Progenitor cell of endocrine pancreas (in vitro differentiated cells): ENCODE measurements around the gene MYOD1. TPM values are rescaled to one million over a fixed set of nuclear protein-coding genes. Genes with fewer than 3 reads are reported as not detected.

ENCODE experiments used
- DNase-seq: peaks from one replicate; pipeline ENCODE4 v3.0.0; 2021; ENCODE audit warnings: low spot score; ENCODE audit not compliant: unreplicated experiment
- H3K27ac Mint-ChIP-seq: 2 replicates; pipeline ENCODE4 v1.8.0; 2021; ENCODE audit warnings: mild to moderate bottlenecking, moderate library complexity, mixed read lengths
- H3K27me3 Mint-ChIP-seq: 2 replicates; pipeline ENCODE4 v1.8.0; 2021; ENCODE audit warnings: mixed read lengths
- H3K36me3 Mint-ChIP-seq: 2 replicates; pipeline ENCODE4 v1.8.0; 2022; ENCODE audit warnings: mixed read lengths; ENCODE audit not compliant: insufficient read depth
- H3K4me1 Mint-ChIP-seq: 2 replicates; pipeline ENCODE4 v1.8.0; 2021; ENCODE audit warnings: low read depth, mixed read lengths
- H3K4me3 Mint-ChIP-seq: 2 replicates; pipeline ENCODE4 v1.8.0; 2021; ENCODE audit warnings: low read depth, mild to moderate bottlenecking, moderate library complexity, mixed read lengths
- H3K9me3 Mint-ChIP-seq: 2 replicates; pipeline ENCODE4 v1.8.0; 2021; ENCODE audit warnings: low read depth, mixed read lengths
- CTCF ChIP-seq: fragments of 200-600 bp; sonication (generic); IDR thresholded peaks from one replicate; pipeline ENCODE4 v1.5.0; 2021; ENCODE audit warnings: antibody characterized with exemption, mild to moderate bottlenecking; ENCODE audit not compliant: unreplicated experiment
- total RNA-seq: library from RNA; stranded (reverse); gene quantifications from 2 replicates; pipeline ENCODE4 v1.2.1, GENCODE V29; 2021

MYOD1 gene
- total RNA-seq, 1 donor from 2014 or later = not detected

- peaks cover 69% of the 10 kb centered on the region for H3K27me3 Mint-ChIP-seq
- H3K36me3 Mint-ChIP-seq = no peaks in the 10 kb centered on the region
- H3K27ac Mint-ChIP-seq = no peak overlapping the region
- no peak overlapping the region for H3K4me3 Mint-ChIP-seq
- H3K9me3 Mint-ChIP-seq = no peaks in the 10 kb centered on the region
- peaks cover 9% of the 10 kb centered on the region for H3K4me1 Mint-ChIP-seq
- no peak for DNase-seq
- no peak for TF ChIP-seq CTCF
Observed at GRCh38 chr11:17730137-17730536, 10.8 kb downstream of the MYOD1 start.

- peak; percentile 78 for DNase-seq
- H3K27me3 Mint-ChIP-seq = peaks cover 64% of the 10 kb centered on the region
- H3K9me3 Mint-ChIP-seq = no peaks in the 10 kb centered on the region
- TF ChIP-seq CTCF = peak; percentile 75
- peaks cover 9% of the 10 kb centered on the region for H3K4me1 Mint-ChIP-seq
- H3K4me3 Mint-ChIP-seq = no peak overlapping the region
- no peaks in the 10 kb centered on the region for H3K36me3 Mint-ChIP-seq
- no peak overlapping the region for H3K27ac Mint-ChIP-seq
Observed at GRCh38 chr11:17730608-17731462, 11.5 kb downstream of the MYOD1 start.

GRCh38 chr11:17733261-17733660, 13.9 kb downstream of the MYOD1 start:
- Mint-ChIP-seq H3K9me3 (no peaks in the 10 kb centered on the region), H3K27ac (no peak overlapping the region), H3K4me3 (no peak overlapping the region), H3K36me3 (peaks cover 1% of the 10 kb centered on the region), H3K4me1 (peaks cover 11% of the 10 kb centered on the region), H3K27me3 (peaks cover 59% of the 10 kb centered on the region)
- TF ChIP-seq CTCF = no peak
- DNase-seq = no peak

GRCh38 chr11:17734418-17734911, 15.1 kb downstream of the MYOD1 start, which contains the start of gene KCNC1:
Gene KCNC1 (plus strand): TSS chr11:17734781. CDS start chr11:17736003, 1,222 bp downstream.
- DNase-seq = peak; percentile 41
- no peaks in the 10 kb centered on the region for H3K9me3 Mint-ChIP-seq
- H3K4me3 Mint-ChIP-seq = peak within 1 kb of the TSS; percentile 75
- H3K27me3 Mint-ChIP-seq = peaks cover 51% of the 10 kb centered on the region
- TF ChIP-seq CTCF = no peak
- peaks cover 11% of the 10 kb centered on the region for H3K4me1 Mint-ChIP-seq
- H3K36me3 Mint-ChIP-seq = peaks cover 1% of the 10 kb centered on the region
- H3K27ac Mint-ChIP-seq = peak within 1 kb of the TSS; percentile 92

- no peak for TF ChIP-seq CTCF
- Mint-ChIP-seq H3K36me3 (peaks cover 1% of the 10 kb centered on the region), H3K27ac (no peak overlapping the region), H3K27me3 (peaks cover 46% of the 10 kb centered on the region), H3K9me3 (no peaks in the 10 kb centered on the region), H3K4me3 (peak overlapping the region; percentile 52), H3K4me1 (peaks cover 11% of the 10 kb centered on the region)
- peak; percentile 82 for DNase-seq
Observed at GRCh38 chr11:17734986-17735817, 15.8 kb downstream of the MYOD1 start.
